WERI-Rb-1 (cell line): ENCODE data around the gene TSPAN5.
A peak's percentile ranks its signal among the peaks of the same experiment; 100 is the strongest.

Experiments
- DNase-seq: peaks from one replicate; pipeline ENCODE4 v3.0.0-alpha.2; 2020
- H3K27ac ChIP-seq: fragments of 250-450 bp; sonication (Bioruptor Pico); 2 replicates; pipeline ENCODE4 v1.5.1; 2020; ENCODE audit warnings: mild to moderate bottlenecking, moderate library complexity
- H3K27me3 ChIP-seq: fragments of 250-450 bp; sonication (Bioruptor Pico); 2 replicates; pipeline ENCODE4 v1.5.1; 2021; ENCODE audit warnings: mild to moderate bottlenecking, low read depth, moderate library complexity; ENCODE audit not compliant: insufficient read depth, severe bottlenecking
- H3K36me3 ChIP-seq: fragments of 250-450 bp; sonication (Bioruptor Pico); 2 replicates; pipeline ENCODE4 v1.5.1; 2020; ENCODE audit warnings: mild to moderate bottlenecking, moderate library complexity
- H3K4me3 ChIP-seq: 2 replicates; pipeline ENCODE4 v1.5.1; 2011; ENCODE audit warnings: low read depth, mild to moderate bottlenecking, control low read depth, low read length
- H3K9me3 ChIP-seq: fragments of 250-450 bp; sonication (Bioruptor Pico); 2 replicates; pipeline ENCODE4 v1.5.1; 2021; ENCODE audit warnings: mild to moderate bottlenecking, moderate library complexity; ENCODE audit not compliant: severe bottlenecking
- CTCF ChIP-seq: IDR thresholded peaks from 2 replicates; pipeline ENCODE4 v1.5.1; 2011; ENCODE audit warnings: low read depth, mild to moderate bottlenecking, control low read depth, inconsistent platforms, low read length

The TSPAN5 gene

GRCh38 chr4:98657531-98658286 is 702 bp downstream of the TSPAN5 start:
- peak; percentile 82 for DNase-seq
- H3K27ac ChIP-seq, result peak overlapping the region; percentile 80
- TF ChIP-seq CTCF, result no peak
- peak overlapping the region; percentile 86 for H3K4me3 ChIP-seq
- H3K9me3 ChIP-seq, result no peaks in the 10 kb centered on the region
- no peaks in the 10 kb centered on the region; the same call in 1 of the 2 replicates for H3K36me3 ChIP-seq
- no peaks in the 10 kb centered on the region for H3K27me3 ChIP-seq

- TF ChIP-seq CTCF, result no peak
- H3K27ac ChIP-seq, result no peak overlapping the region; the same call in 1 of the 2 replicates
- no peaks in the 10 kb centered on the region for H3K9me3 ChIP-seq
- no peaks in the 10 kb centered on the region for H3K27me3 ChIP-seq
- DNase-seq, result no peak
- no peaks in the 10 kb centered on the region; the same call in 1 of the 2 replicates for H3K36me3 ChIP-seq
- peak overlapping the region; percentile 86 for H3K4me3 ChIP-seq
Measured at GRCh38 chr4:98656886-98657285, 1.5 kb downstream of the TSPAN5 start.

GRCh38 chr4:98656443-98656842 is 2.0 kb downstream of the TSPAN5 start:
- no peak for TF ChIP-seq CTCF
- H3K27ac ChIP-seq, result no peak overlapping the region
- no peak for DNase-seq
- H3K27me3 ChIP-seq, result no peaks in the 10 kb centered on the region
- H3K4me3 ChIP-seq, result no peak overlapping the region; the same call in 1 of the 2 replicates
- H3K9me3 ChIP-seq, result no peaks in the 10 kb centered on the region
- no peaks in the 10 kb centered on the region; the same call in 1 of the 2 replicates for H3K36me3 ChIP-seq

GRCh38 chr4:98653890-98654867 is 4.2 kb downstream of the TSPAN5 start:
- Histone ChIP-seq H3K4me3 (no peak overlapping the region), H3K36me3 (no peaks in the 10 kb centered on the region; the same call in 1 of the 2 replicates), H3K9me3 (peaks cover 3% of the 10 kb centered on the region), H3K27ac (no peak overlapping the region), H3K27me3 (no peaks in the 10 kb centered on the region)
- DNase-seq, result no peak
- TF ChIP-seq CTCF, result no peak

- no peak overlapping the region for H3K27ac ChIP-seq
- TF ChIP-seq CTCF, result no peak
- no peaks in the 10 kb centered on the region; the same call in 1 of the 2 replicates for H3K36me3 ChIP-seq
- peaks cover 3% of the 10 kb centered on the region for H3K9me3 ChIP-seq
- H3K4me3 ChIP-seq, result no peak overlapping the region
- no peaks in the 10 kb centered on the region for H3K27me3 ChIP-seq
- DNase-seq, result no peak
Measured at GRCh38 chr4:98652996-98653395, 5.4 kb downstream of the TSPAN5 start.
